OCI-LY3 (cell line): ENCODE results near the gene UPK3A.

Source experiments
- H2AFZ ChIP-seq: fragments of 200-600, 300-600 bp; shearing (Covaris generic); 2 replicates; pipeline ENCODE4 v1.6.0; 2014; ENCODE audit warnings: antibody characterized with exemption, low read depth, low read length
- H3K27ac ChIP-seq: fragments of 200-600, 300-600 bp; sonication (generic); 2 replicates; pipeline ENCODE4 v1.5.1; 2014; ENCODE audit warnings: mild to moderate bottlenecking, low read length, moderate library complexity, mixed read lengths
- H3K27me3 ChIP-seq: fragments of 200-600, 300-600 bp; sonication (generic); 2 replicates; pipeline ENCODE4 v1.6.1; 2014; ENCODE audit warnings: low read depth, low read length, mixed read lengths
- H3K36me3 ChIP-seq: fragments of 200-600, 300-600 bp; sonication (generic); replicated peaks from 2 replicates; pipeline ENCODE3; 2014; ENCODE audit warnings: low read depth, low read length, mixed read lengths
- H3K4me1 ChIP-seq: fragments of 300-600, 200-600 bp; sonication (generic); 2 replicates; pipeline ENCODE4 v1.6.1; 2014; ENCODE audit warnings: low read length, mixed read lengths
- H3K4me2 ChIP-seq: fragments of 200-600, 300-600 bp; sonication (generic); 2 replicates; pipeline ENCODE4 v1.6.1; 2014; ENCODE audit warnings: low read length, mixed read lengths
- H3K4me3 ChIP-seq: fragments of 300-600, 200-600 bp; sonication (generic); 2 replicates; pipeline ENCODE4 v1.5.1; 2014; ENCODE audit warnings: antibody characterized with exemption, mild to moderate bottlenecking, low read length, moderate library complexity
- H3K79me2 ChIP-seq: fragments of 300-600, 200-600 bp; shearing (Covaris generic); 2 replicates; pipeline ENCODE4 v1.6.1; 2014; ENCODE audit warnings: mild to moderate bottlenecking, low read length, mixed read lengths
- H3K9ac ChIP-seq: fragments of 300-600, 200-600 bp; shearing (Covaris generic); 2 replicates; pipeline ENCODE4 v1.6.0; 2014; ENCODE audit warnings: mild to moderate bottlenecking, low read length, moderate library complexity
- H3K9me3 ChIP-seq: fragments of 200-600, 300-600 bp; shearing (Covaris generic); 2 replicates; pipeline ENCODE4 v1.6.1; 2014; ENCODE audit warnings: low read length, mixed read lengths; ENCODE audit not compliant: insufficient read depth
- H4K20me1 ChIP-seq: fragments of 200-600, 300-600 bp; sonication (generic); 2 replicates; pipeline ENCODE4 v1.6.1; 2016; ENCODE audit warnings: low read length, mixed read lengths; ENCODE audit not compliant: insufficient read depth
- EZH2phosphoT487 ChIP-seq: fragments of 200-600 bp; shearing (Covaris generic); IDR thresholded peaks from 2 replicates; pipeline ENCODE4 v1.6.1; 2018; ENCODE audit warnings: antibody characterized with exemption, mixed run types, low read depth
- TF ChIP-seq, protein P1 (sequence below): fragments of 200-600, 300-600 bp; sonication (generic); IDR thresholded peaks from 2 replicates; pipeline ENCODE4 v1.5.1; 2014; ENCODE audit warnings: antibody characterized with exemption, low read length, low read depth

Gene UPK3A

DNA sequence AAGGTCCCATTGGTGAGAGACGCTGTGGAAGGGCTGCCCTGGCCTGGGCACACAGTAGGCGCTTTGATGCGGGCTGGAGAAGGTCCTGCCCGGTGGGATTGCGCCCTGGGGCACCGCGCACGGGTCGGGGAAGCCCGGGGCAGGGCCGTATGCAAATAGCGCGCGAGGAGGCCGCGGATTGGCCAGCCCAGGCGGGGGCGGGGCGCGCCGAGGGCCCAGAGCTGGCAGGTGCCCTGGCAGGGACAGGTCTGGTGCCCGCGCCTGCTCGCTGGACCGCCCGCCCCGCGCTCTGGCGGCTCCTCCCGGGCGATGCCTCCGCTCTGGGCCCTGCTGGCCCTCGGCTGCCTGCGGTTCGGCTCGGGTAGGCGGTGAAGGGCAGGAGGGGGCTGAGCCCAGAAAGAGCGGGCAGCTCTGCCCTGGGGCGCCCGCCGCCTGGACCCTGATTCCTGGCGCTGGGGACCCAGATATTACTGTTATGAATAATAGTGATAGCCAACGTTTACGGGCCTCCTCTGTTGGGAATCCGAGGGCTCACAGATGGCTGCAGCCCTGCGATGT lies at the start of gene UPK3A:
TSS of gene UPK3A (plus strand) at position 245 of the 558 bp plus-strand sequence. CDS start at position 310, 65 bp downstream.
- Histone ChIP-seq H3K9ac (peak within 1 kb of the TSS; percentile 83), H3K79me2 (no peaks in the 10 kb centered on the region), H3K27ac (peak within 1 kb of the TSS; percentile 47), H3K4me2 (peak within 1 kb of the TSS; percentile 90), H4K20me1 (no peaks in the 10 kb centered on the region), H3K36me3 (peaks cover 10% of the 10 kb centered on the region), H3K4me3 (peak within 1 kb of the TSS; percentile 78), H3K4me1 (peaks cover 59% of the 10 kb centered on the region), H2AFZ (peak within 1 kb of the TSS; percentile 4; the same call in 1 of the 2 replicates), H3K9me3 (no peaks in the 10 kb centered on the region), H3K27me3 (no peaks in the 10 kb centered on the region)
- TF ChIP-seq, protein P1, sequence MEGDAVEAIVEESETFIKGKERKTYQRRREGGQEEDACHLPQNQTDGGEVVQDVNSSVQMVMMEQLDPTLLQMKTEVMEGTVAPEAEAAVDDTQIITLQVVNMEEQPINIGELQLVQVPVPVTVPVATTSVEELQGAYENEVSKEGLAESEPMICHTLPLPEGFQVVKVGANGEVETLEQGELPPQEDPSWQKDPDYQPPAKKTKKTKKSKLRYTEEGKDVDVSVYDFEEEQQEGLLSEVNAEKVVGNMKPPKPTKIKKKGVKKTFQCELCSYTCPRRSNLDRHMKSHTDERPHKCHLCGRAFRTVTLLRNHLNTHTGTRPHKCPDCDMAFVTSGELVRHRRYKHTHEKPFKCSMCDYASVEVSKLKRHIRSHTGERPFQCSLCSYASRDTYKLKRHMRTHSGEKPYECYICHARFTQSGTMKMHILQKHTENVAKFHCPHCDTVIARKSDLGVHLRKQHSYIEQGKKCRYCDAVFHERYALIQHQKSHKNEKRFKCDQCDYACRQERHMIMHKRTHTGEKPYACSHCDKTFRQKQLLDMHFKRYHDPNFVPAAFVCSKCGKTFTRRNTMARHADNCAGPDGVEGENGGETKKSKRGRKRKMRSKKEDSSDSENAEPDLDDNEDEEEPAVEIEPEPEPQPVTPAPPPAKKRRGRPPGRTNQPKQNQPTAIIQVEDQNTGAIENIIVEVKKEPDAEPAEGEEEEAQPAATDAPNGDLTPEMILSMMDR: no peak
- TF ChIP-seq EZH2phosphoT487: no peak

GRCh38 chr22:45235101-45235777 lies 49.5 kb upstream of the UPK3A start:
- no peaks in the 10 kb centered on the region for H3K9me3 ChIP-seq
- H3K9ac ChIP-seq: peak overlapping the region; percentile 30; the same call in 1 of the 2 replicates
- H4K20me1 ChIP-seq: peaks cover 15% of the 10 kb centered on the region; the same call in 1 of the 2 replicates
- TF ChIP-seq EZH2phosphoT487: no peak
- TF ChIP-seq, protein P1: no peak
- no peaks in the 10 kb centered on the region for H3K36me3 ChIP-seq
- 0 out of 2 replicates have a peak overlapping the region, but pooled peaks have one; percentile 26 for H2AFZ ChIP-seq
- H3K79me2 ChIP-seq: no peaks in the 10 kb centered on the region
- peaks cover 38% of the 10 kb centered on the region for H3K4me1 ChIP-seq
- H3K27me3 ChIP-seq: no peaks in the 10 kb centered on the region
- H3K4me2 ChIP-seq: peak overlapping the region; percentile 70
- peak overlapping the region; percentile 21; the same call in 1 of the 2 replicates for H3K27ac ChIP-seq
- H3K4me3 ChIP-seq: peak overlapping the region; percentile 58

GRCh38 chr22:45235851-45236342 lies 48.9 kb upstream of the UPK3A start:
- peaks cover 36% of the 10 kb centered on the region for H3K4me1 ChIP-seq
- H3K27me3 ChIP-seq: no peaks in the 10 kb centered on the region
- no peaks in the 10 kb centered on the region for H3K79me2 ChIP-seq
- TF ChIP-seq, protein P1: no peak
- TF ChIP-seq EZH2phosphoT487: no peak
- no peaks in the 10 kb centered on the region for H3K9me3 ChIP-seq
- no peaks in the 10 kb centered on the region for H3K36me3 ChIP-seq
- H4K20me1 ChIP-seq: peaks cover 15% of the 10 kb centered on the region; the same call in 1 of the 2 replicates
- H3K9ac ChIP-seq: peak overlapping the region; percentile 30; the same call in 1 of the 2 replicates
- peak overlapping the region; percentile 70 for H3K4me2 ChIP-seq
- H3K27ac ChIP-seq: peak overlapping the region; percentile 21; the same call in 1 of the 2 replicates
- no peak overlapping the region for H2AFZ ChIP-seq
- H3K4me3 ChIP-seq: peak overlapping the region; percentile 58
